ENCODE measurements around the gene SMTNL2.

DNA sequence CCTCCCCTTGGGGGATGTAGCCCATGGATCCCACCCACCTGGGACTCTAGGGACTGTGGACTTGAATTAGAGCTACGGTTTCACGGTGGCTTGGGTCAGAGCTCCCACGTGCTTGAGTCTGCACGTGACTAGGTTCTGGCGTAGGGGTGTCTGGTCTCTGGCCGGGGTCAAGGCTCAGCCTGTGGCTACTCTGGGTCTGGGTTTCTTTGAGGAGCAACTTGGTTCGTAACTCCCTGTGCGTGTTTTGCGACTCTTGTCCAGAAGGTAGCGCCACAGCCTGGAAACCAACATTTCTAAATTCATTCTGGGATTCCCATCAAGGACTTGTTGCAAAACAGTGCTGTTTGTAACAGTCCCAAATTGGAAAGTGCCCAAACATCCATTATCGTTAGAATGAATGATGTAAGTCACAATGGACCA lies 23.5 kb upstream of the SMTNL2 start:
- TF ChIP-seq, protein P1, sequence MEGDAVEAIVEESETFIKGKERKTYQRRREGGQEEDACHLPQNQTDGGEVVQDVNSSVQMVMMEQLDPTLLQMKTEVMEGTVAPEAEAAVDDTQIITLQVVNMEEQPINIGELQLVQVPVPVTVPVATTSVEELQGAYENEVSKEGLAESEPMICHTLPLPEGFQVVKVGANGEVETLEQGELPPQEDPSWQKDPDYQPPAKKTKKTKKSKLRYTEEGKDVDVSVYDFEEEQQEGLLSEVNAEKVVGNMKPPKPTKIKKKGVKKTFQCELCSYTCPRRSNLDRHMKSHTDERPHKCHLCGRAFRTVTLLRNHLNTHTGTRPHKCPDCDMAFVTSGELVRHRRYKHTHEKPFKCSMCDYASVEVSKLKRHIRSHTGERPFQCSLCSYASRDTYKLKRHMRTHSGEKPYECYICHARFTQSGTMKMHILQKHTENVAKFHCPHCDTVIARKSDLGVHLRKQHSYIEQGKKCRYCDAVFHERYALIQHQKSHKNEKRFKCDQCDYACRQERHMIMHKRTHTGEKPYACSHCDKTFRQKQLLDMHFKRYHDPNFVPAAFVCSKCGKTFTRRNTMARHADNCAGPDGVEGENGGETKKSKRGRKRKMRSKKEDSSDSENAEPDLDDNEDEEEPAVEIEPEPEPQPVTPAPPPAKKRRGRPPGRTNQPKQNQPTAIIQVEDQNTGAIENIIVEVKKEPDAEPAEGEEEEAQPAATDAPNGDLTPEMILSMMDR (IDR thresholded peaks at IDR 0.05) = no peak
- no peak for TF ChIP-seq POLR2A (IDR thresholded peaks at IDR 0.05)
